Effector CD8-positive, alpha-beta T cell (primary cell): ENCODE measurements around the gene DNAH6.

Experiments
- DNase-seq: peaks from one replicate; lab custom pipeline; 2025; lab: John Stamatoyannopoulos, UW

The DNAH6 gene

DNA sequence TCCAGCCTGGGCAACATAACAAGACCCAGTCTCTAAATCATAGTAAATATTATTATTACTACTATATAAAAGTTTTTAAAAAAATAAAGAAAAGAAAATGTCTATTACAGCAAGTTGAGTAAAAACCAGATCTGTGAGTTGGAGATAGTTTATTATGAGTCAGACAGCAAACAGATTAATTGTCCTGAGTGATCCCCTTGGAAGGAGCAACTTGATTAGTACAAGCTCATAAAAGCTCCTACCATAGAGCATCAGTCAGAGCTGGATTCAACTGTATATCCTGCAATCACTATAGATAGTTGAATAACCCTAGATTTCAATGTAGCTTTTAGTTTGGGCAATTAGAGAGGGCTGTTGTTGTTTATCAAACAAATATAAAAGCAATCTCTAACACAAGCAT, 280.5 kb downstream of the DNAH6 start:
- DNase-seq, result no peak

DNA sequence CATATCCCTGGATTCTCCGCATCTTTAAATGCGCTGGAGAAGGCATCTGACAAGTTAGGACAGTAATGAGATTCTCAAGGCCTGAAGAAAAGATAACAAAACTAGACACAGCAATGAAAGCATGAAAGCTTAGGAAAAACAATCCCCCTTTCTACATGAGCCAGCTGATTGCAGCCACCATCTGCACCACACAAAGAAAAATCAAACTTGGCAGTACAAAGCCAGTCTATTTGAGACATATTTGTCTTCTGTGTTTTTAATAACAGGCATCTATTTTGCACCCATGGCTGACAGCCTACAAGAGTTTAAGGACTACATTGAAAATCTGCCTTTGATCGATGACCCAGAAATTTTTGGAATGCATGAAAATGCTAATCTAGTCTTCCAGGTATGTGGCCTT, 281.0 kb downstream of the DNAH6 start:
- no peak for DNase-seq

DNA sequence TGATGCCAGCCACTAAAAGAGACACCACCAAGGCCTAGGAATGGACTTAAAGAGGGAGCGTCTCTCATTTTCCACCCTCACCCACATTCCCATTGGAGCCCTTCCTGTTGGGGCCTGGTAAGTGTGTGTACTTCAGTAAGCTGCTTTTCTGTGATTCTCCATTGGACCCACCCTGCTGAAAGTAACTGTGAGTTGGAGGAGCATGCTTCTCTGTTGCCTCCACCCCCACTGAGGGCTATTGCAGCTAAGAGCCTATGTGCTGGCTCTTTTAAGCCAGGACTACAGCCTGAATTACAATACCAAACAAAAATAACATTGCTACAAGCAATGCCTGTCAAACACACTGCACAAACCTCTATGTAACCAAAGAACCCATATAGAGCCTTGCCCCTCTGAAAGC, 283.5 kb downstream of the DNAH6 start:
- DNase-seq, result no peak

DNA sequence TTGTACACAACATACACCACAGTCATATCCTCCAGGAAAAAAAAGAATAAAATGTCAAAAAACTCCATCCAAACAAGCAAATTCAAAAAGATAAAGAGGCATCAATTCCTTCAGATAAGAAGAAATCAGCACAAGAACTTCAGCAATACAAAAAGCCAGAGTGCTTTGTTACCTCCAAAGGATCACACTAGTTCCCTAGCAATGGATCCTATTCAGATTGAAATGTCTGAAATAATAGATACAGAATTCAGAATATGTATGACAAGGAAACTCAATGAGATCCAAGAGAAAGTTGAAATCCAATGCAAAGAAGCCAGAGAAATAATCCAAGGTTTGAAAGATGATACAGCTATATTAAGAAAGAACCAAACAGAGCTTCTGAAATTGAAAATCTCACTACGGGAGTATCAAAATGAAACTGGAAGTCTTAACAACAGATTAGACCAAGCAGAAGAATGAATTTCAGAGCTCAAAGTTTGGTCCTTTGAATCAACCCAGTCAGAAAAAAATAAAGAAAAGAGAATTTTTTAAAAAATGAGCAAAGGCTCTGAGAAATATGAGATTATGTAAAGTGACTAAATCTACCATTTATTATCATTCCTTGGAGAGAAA, 284.0 kb downstream of the DNAH6 start:
- DNase-seq, result no peak

DNA sequence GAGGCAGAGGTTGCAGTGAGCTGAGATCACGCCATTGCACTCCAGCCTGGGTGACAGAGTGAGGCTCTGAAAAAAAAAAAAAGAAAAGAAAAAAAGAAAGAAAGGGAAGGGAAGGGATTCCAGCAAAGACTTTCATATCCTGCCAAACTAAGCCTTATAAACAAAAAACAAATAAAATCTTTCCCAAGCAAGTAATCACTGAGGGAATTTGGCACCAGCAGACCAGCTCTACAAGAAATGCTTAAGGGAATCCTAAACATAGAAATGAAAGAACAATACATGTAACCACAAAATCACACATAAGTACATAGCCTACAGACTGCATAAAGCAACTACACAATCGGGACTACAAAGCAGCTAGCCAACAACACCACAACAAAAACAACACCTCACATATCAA, 285.5 kb downstream of the DNAH6 start:
- no peak for DNase-seq

- DNase-seq, result no peak
These were observed 289.1 kb downstream of the DNAH6 start for GRCh38 chr2:84805250-84805958.

DNA sequence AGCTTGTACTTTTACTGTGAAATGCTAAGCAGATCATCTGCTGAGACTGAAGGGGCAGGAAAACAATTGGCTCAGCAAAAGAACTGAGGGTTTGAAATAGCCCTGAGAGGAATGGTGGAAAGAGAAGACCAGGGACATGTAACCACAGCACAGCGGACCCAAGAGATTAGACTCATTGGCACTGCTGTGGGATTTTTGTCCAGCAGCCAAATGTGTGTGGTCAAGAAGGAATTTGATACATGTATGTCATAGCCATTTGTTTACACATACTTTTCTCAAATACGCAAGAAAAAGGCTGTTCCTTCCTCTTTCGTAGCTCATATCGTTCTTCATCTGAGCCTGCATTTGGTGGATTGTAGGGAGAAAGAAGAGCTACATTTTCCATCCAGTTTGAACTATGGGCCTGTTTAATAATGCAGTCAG, 290.8 kb downstream of the DNAH6 start:
- DNase-seq, result no peak

GRCh38 chr2:84808279-84808678, 292.0 kb downstream of the DNAH6 start:
- DNase-seq, result no peak

- DNase-seq, result no peak
These were observed 295.6 kb downstream of the DNAH6 start for GRCh38 chr2:84811839-84812431.

- no peak for DNase-seq
These were observed 298.8 kb downstream of the DNAH6 start for GRCh38 chr2:84815146-84815545.

DNA sequence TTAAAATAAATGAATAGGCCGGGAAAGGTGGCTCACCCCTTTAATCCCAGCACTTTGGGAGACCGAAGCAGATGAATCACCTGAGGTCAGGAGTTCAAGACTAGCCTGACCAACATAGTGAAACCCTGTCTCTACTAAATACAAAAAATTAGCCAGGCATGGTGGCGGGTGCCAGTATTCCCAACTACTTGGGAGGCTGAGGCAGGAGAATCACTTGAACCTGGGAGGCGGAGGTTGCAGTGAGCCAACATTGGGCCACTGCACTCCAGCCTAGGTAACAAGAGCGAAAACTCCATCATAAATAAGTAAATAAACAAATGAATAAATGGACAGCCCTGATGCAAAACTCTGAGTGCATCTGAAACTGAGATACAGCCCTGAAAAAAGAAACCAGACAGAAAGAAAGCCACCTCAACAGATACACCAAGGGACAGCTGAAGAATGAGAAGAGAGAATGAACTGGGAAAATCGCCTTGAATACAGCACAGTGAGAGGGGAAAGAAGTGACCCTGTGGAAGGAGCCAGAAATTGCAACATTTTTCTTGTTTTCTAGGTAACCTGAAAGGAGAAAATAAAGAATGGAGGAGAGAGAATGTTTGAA, 300.2 kb downstream of the DNAH6 start:
- DNase-seq, result no peak

DNA sequence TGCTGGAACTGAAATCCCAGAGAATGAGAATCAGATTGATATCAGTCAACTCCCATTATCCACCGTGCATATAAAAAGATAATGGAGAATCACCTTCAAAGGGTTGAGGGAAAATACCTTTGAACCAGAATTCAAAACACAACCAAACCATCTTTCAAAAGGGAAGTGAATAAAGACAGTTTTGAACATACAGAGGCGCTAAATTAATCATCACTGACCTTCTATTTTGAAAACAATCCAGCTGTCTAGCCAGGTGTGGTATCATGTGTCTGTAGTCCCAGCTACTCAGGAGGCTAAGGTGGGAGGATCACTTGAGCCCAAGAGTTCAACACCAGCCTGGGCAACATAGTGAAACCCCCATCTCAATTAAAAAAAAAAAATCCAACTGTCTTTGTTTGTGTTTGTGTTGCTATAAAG, 300.9 kb downstream of the DNAH6 start:
- DNase-seq, result no peak

DNA sequence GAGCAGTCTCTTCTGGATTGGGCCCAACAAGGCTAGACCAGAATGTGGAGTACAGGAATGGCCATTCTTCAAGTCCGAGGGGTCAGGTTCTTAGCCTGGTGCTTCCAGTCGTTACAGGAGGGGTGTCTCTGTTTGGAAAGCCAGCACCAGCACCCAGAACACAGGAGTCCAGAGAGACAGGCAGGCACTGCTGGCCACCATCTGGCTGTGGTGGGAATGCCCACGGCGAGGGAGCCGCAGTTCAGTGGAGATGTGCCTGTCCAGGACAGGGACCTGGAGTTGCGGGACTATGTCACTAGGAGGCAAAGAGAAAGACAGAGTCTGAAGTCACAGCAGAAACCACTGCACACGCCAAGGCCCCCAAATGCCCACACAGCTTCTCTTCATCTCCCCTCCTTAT, 305.5 kb downstream of the DNAH6 start:
- no peak for DNase-seq

GRCh38 chr2:84823229-84823628, 306.9 kb downstream of the DNAH6 start:
- no peak for DNase-seq

- no peak for DNase-seq
These were observed 307.5 kb downstream of the DNAH6 start for GRCh38 chr2:84823788-84824187.

DNA sequence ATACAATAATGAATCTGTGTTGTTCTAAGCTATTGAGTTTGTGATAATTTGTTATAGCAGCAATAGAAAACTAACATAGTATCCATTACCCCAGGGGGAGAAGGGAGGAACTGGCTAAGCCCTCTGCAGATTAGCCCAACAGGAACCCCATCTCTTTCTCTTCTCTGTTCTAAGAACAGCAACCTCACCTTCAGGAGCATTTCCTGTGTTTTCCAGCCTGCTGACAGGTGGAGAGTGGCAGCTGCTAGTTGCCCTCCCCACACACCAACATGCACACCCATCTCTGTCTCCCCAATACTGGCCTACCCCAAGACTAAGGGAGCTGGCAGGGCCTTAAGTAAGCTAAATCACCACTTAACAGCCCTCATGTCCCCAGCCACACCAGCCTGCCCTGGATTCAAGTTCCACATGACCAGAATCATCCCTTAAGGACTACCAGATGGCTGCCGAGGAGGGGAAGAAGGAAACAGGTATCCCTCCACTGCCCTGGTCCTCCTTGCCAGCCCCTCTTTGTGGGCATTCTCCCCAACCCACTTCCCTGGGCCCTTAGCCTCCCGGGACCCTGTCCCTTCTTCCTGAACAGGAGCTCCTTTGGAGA, 311.8 kb downstream of the DNAH6 start:
- no peak for DNase-seq

- no peak for DNase-seq
These were observed 313.4 kb downstream of the DNAH6 start for GRCh38 chr2:84829693-84830092.

DNA sequence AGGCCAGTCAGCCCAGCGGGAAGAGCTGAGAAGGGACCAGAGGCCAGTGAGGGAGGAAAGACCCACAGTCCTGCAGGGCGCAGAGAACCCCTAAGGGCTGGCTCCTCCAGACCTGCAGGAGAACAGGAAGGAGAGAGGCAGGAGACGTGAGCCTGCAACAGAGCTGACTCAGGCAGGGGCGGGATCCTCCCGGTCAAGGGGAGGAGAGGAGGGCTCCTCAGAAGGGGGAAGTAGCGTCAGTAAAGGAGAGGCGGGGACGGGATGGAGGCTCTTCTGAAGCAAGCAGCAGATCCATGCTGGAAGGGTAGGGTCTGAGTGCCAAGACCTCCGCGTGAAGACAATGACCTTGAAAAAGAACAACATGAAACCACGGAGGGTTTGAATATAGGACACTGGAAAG, 313.8 kb downstream of the DNAH6 start:
- DNase-seq, result no peak

DNA sequence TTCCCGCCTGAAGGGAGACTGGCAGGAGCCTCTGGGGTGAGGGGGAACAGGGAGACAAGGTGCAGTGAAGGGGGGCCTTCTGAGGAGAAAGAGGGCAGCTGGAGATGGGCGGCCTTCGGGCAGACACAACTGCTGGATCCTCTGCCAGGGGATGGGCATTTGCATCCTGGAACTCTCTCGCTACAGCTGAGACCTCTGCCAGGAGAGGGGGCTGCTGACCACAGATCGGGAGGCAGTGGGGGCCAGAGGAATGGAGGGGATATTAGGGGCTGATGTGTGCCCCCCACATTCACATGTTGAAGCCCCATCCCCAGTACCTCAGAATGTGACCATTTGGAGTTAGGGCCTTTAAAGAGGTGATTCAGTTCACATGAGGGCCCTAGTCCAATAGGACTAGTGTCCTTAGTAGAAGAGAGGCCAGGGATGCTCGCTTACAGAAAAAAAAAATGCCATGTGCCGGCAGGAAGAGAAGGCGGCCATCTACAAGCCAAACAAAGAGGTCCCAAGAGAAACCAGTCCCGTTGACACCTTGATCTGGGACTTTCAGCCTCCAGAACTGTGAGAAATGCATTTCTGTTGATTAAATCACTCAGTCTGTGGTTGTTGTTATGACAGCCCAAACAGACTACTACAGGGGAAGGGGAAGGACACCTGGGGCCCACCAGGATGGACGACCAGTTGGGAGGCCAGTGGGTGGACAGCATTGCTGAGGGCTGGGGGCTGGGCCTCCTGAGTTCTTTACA, 314.6 kb downstream of the DNAH6 start:
- DNase-seq, result no peak

GRCh38 chr2:84832772-84833461, 316.6 kb downstream of the DNAH6 start:
- DNase-seq, result no peak

DNA sequence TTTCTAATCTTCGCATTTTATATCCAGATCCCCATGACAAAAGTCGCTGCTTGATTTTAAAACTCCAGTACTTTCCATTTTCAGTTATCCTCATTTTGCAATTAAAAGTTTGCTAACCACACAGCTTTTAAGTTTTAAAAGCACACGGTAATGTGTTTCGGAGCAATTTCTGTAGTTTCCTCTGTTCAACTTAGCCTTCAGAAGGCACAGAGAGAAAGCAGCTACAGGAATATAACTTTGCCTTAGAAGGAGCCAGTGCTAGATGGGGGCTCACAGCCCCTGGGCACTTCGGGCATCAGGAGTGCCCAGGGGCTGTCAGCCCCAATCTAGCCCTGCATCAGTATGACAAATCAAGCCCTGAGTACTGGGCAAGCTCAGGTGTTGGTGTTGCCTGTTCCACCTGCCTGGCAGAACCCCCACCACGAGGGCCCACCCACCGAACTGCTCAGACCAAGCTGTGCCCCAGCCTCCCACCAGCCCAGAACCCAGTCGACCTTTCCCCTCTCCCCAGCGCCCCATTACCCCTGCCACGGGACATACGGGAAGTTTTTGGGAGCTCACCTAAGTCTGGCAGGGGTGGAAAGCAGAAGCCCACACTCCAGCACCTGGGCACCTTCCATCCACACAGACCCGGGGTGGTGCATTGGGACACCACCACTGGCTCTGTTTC, 317.3 kb downstream of the DNAH6 start:
- no peak for DNase-seq
